IMR-90 (cell line): Measurements from ENCODE around the gene ZDHHC14. TPM values are rescaled to one million over a fixed set of nuclear protein-coding genes. Genes with fewer than 3 reads are reported as not detected.

ENCODE experiments used
- ATAC-seq: fragments of 200-7000 bp; cut with Tn5 transposase; 2 replicates; pipeline ENCODE4 v1.9.1; 2020; ENCODE audit warnings: low read depth, mild to moderate bottlenecking, moderate library complexity
- BruUV-seq: library from RNA; stranded (reverse); fragments of 400-500 nt; replicated peaks from 2 replicates; lab custom pipeline; 2021; lab: Mats Ljungman, UMichigan
- CTCF ChIA-PET: fragments of 300-600 bp; formaldehyde crosslinking; extraction: SDS; loops from one replicate; lab custom pipeline; 2021; ENCODE audit warnings: antibody characterized with exemption; lab: Yijun Ruan, JAX
- POLR2A ChIA-PET: fragments of 300-600 bp; sonication (Branson Sonifier 250); formaldehyde crosslinking; loops from one replicate; lab custom pipeline; 2022; ENCODE audit warnings: antibody characterized with exemption; ENCODE audit not compliant: unreplicated experiment; lab: Charles Lee
- DNase-seq: peaks from one replicate; pipeline ENCODE4 v3.0.0; 2013
- H2AFZ ChIP-seq: replicated peaks from 2 replicates; pipeline ENCODE3; 2013; ENCODE audit warnings: low read length, mild to moderate bottlenecking; ENCODE audit not compliant: poor library complexity
- H2AK5ac ChIP-seq: 2 replicates; pipeline ENCODE4 v1.6.1; 2013; ENCODE audit warnings: low read depth, low read length, inconsistent platforms
- H2AK9ac ChIP-seq: replicated peaks from 2 replicates; pipeline ENCODE3; 2013; ENCODE audit warnings: mild to moderate bottlenecking, low read depth, low read length, moderate library complexity; ENCODE audit not compliant: poor library complexity
- H2BK120ac ChIP-seq: 2 replicates; pipeline ENCODE4 v1.6.1; 2013; ENCODE audit warnings: low read depth, low read length, inconsistent platforms
- H2BK15ac ChIP-seq: 3 replicates; pipeline ENCODE4 v1.6.1; 2013; ENCODE audit warnings: low read depth, low read length, inconsistent platforms
- H2BK20ac ChIP-seq: 2 replicates; pipeline ENCODE4 v1.6.1; 2013; ENCODE audit warnings: low read depth, mild to moderate bottlenecking, inconsistent platforms, low read length, moderate library complexity
- H2BK5ac ChIP-seq: 2 replicates; pipeline ENCODE4 v1.6.1; 2013; ENCODE audit warnings: mild to moderate bottlenecking, low read depth, low read length, inconsistent platforms; ENCODE audit not compliant: poor library complexity, severe bottlenecking
- H3K14ac ChIP-seq: replicated peaks from 2 replicates; pipeline ENCODE4 v1.6.1; 2013; ENCODE audit warnings: low read depth, low read length, inconsistent platforms
- H3K18ac ChIP-seq: 2 replicates; pipeline ENCODE4 v1.6.1; 2013; ENCODE audit warnings: low read depth, low read length, control low read depth
- H3K23ac ChIP-seq: 2 replicates; pipeline ENCODE4 v1.6.1; 2013; ENCODE audit warnings: low read depth, low read length, inconsistent platforms
- H3K27ac ChIP-seq: 2 replicates; pipeline ENCODE4 v1.5.1; 2013; ENCODE audit warnings: mild to moderate bottlenecking, control low read depth, low read length; ENCODE audit not compliant: insufficient read depth
- H3K27me3 ChIP-seq: 2 replicates; pipeline ENCODE4 v1.6.1; 2013; ENCODE audit warnings: low read length; ENCODE audit not compliant: control insufficient read depth, insufficient read depth
- H3K36me3 ChIP-seq: 2 replicates; pipeline ENCODE4 v1.6.1; 2013; ENCODE audit warnings: low read length, mixed read lengths; ENCODE audit not compliant: control insufficient read depth, insufficient read depth
- H3K4ac ChIP-seq: 2 replicates; pipeline ENCODE4 v1.6.1; 2013; ENCODE audit warnings: low read depth, low read length, inconsistent platforms
- H3K4me1 ChIP-seq: 2 replicates; pipeline ENCODE4 v1.6.1; 2013; ENCODE audit warnings: low read length, mixed read lengths; ENCODE audit not compliant: control insufficient read depth, insufficient read depth
- H3K4me2 ChIP-seq: 2 replicates; pipeline ENCODE4 v1.6.1; 2013; ENCODE audit warnings: low read depth, mild to moderate bottlenecking, control low read depth, low read length, moderate library complexity
- H3K4me3 ChIP-seq: 2 replicates; pipeline ENCODE4 v1.5.1; 2013; ENCODE audit warnings: low read depth, mild to moderate bottlenecking, control low read depth, low read length, moderate library complexity; ENCODE audit not compliant: insufficient read depth
- H3K56ac ChIP-seq: 2 replicates; pipeline ENCODE4 v1.6.1; 2013; ENCODE audit warnings: low read length, inconsistent platforms; ENCODE audit not compliant: insufficient read depth; ENCODE audit errors: extremely low read depth
- H3K79me1 ChIP-seq, 2 experiments: 2 replicates each; pipeline ENCODE4 v1.6.1; 2013; ENCODE audit warnings: low read length in 2 of 2, inconsistent platforms in 1 of 2, low read depth in 1 of 2
- H3K9ac ChIP-seq: 2 replicates; pipeline ENCODE4 v1.6.1; 2013; ENCODE audit warnings: low read depth, low read length, control low read depth
- H3K9me1 ChIP-seq: 2 replicates; pipeline ENCODE4 v1.6.1; 2013; ENCODE audit warnings: low read length, inconsistent platforms; ENCODE audit not compliant: insufficient read depth
- H3K9me3 ChIP-seq: 2 replicates; pipeline ENCODE4 v1.6.1; 2013; ENCODE audit warnings: low read length; ENCODE audit not compliant: control insufficient read depth, insufficient read depth
- H4K20me1 ChIP-seq: 2 replicates; pipeline ENCODE4 v1.6.1; 2013; ENCODE audit warnings: low read length, inconsistent platforms; ENCODE audit not compliant: insufficient read depth
- H4K5ac ChIP-seq: 2 replicates; pipeline ENCODE4 v1.6.1; 2013; ENCODE audit warnings: mild to moderate bottlenecking, low read depth, low read length, control low read depth
- H4K8ac ChIP-seq, 2 experiments: 2 replicates each; pipeline ENCODE4 v1.6.1; 2013; ENCODE audit warnings: low read depth in 2 of 2, low read length in 2 of 2, control low read depth in 1 of 2, inconsistent platforms in 1 of 2
- H4K91ac ChIP-seq: 2 replicates; pipeline ENCODE4 v1.6.1; 2013; ENCODE audit warnings: low read depth, low read length, inconsistent platforms; ENCODE audit not compliant: insufficient read depth
- CEBPB ChIP-seq: IDR thresholded peaks from 2 replicates; pipeline ENCODE4 v1.6.1; 2012; ENCODE audit warnings: low read depth, low read length, improper control_type of control experiment
- MAFK ChIP-seq: IDR thresholded peaks from 2 replicates; pipeline ENCODE4 v1.6.1; 2012; ENCODE audit warnings: low read depth, low read length, improper control_type of control experiment
- RCOR1 ChIP-seq: IDR thresholded peaks from 2 replicates; pipeline ENCODE4 v1.6.1; 2012; ENCODE audit warnings: mild to moderate bottlenecking, low read length, improper control_type of control experiment; ENCODE audit not compliant: insufficient replicate concordance
- RFX5 ChIP-seq: IDR thresholded peaks from 2 replicates; pipeline ENCODE4 v1.8.0; 2012; ENCODE audit warnings: low read depth, mild to moderate bottlenecking, low read length, moderate library complexity
- SMC3 ChIP-seq: fragments of 150-350 bp; IDR thresholded peaks from 2 replicates; pipeline ENCODE4 v1.6.1; 2016; ENCODE audit warnings: low read depth, mild to moderate bottlenecking, antibody characterized with exemption, low read length, moderate library complexity
- WGBS, 2 experiments: methylation state at CpG; one replicate each; pipeline versions ENCODE4 v1.1.5 to v1.1.7; 2013; ENCODE audit warnings: missing lambda C conversion rate in 2 of 2; ENCODE audit not compliant: insufficient read length in 1 of 2; ENCODE audit errors: extremely low coverage in 2 of 2; 5-methylcytosine and 5-hydroxymethylcytosine counted together
- dilution Hi-C: fragments of 300-500 bp; cut with HindIII; formaldehyde crosslinking; loops from one replicate; pipeline ENCODE4 v1.14.3; 2018; ENCODE audit warnings: low sequenced_read_pairs; ENCODE audit not compliant: unreplicated experiment
- in situ Hi-C: fragments of 300-500 bp; cut with MboI; formaldehyde crosslinking; loops from 3 replicates; pipeline ENCODE4 v1.14.3; 2019; ENCODE audit warnings: low sequenced_read_pairs, inconsistent platforms, mixed read lengths
- intact Hi-C: fragments of 100-400 bp; cut with micrococcal nuclease; formaldehyde crosslinking; loops from 2 replicates; pipeline ENCODE4 v1.10.0; 2022
- polyA plus RNA-seq, 3 experiments: library from polyadenylated mRNA; depleted of rRNA; stranded (reverse); fragments of >200 nt; gene quantifications; 2 replicates each; pipeline ENCODE4 v1.2.3, GENCODE V29; 2012; ENCODE audit warnings: low replicate concordance in 1 of 3
- total RNA-seq: library from RNA; depleted of rRNA; stranded (reverse); fragments of >200 nt; gene quantifications from 2 replicates; pipeline ENCODE4 v1.2.3, GENCODE V29; 2012

The ZDHHC14 gene
- total and polyA plus RNA-seq, 2 of the 4 experiments (the other 2 are of a cell fraction) = 0.90 to 2.0 TPM

DNA sequence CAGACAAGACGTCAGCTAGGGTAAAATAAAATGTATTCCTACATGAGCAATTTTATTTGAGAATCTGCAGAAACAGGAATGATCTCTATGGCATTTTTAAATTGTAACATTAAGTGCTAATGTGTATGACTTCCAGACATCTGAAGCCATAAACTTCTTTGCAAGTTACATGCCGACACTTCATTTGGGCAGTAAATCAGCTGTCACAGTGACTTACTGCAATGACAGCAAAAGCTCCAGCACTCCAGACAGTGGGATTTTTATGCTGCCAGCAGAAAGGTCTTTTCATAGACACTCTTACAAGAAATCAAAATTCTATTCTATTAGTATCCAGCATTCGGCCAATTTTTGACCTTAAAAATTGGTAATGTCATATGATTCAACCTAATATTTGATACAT lies 285.7 kb downstream of the ZDHHC14 start:
- H3K18ac ChIP-seq = no peak overlapping the region
- no peak overlapping the region for H2BK120ac ChIP-seq
- no peak overlapping the region for H3K14ac ChIP-seq
- H3K4me3 ChIP-seq = no peak overlapping the region
- H3K27me3 ChIP-seq = no peaks in the 10 kb centered on the region
- H4K8ac ChIP-seq = no peak overlapping the region
- ATAC-seq (no peak), DNase-seq (no peak)
- no peak overlapping the region for H3K9ac ChIP-seq
- BruUV-seq = no TSS peak
- no peak overlapping the region for H2BK5ac ChIP-seq
- H3K27ac ChIP-seq = no peak overlapping the region
- no peaks in the 10 kb centered on the region for H4K20me1 ChIP-seq
- in situ Hi-C loops = loop anchor here (5.0 kb wide), 1 partner anchor 354 kb away; no protein-coding TSS in a partner anchor
- H3K56ac ChIP-seq = no peak overlapping the region
- no peak overlapping the region for H3K23ac ChIP-seq
- H3K9me3 ChIP-seq = no peaks in the 10 kb centered on the region
- POLR2A ChIA-PET = no interaction called here
- H2AK9ac ChIP-seq = no peak overlapping the region
- WGBS, 2 experiments = no CpG with 5 or more reads among the region's 3 CpGs
- no peak overlapping the region for H3K4ac ChIP-seq
- TF ChIP-seq CEBPB (no peak), SMC3 (no peak), MAFK (no peak), RCOR1 (no peak), RFX5 (no peak)
- H3K79me1 ChIP-seq = no peaks in the 10 kb centered on the region
- no peak overlapping the region for H2BK15ac ChIP-seq
- no peak overlapping the region for H3K4me2 ChIP-seq
- no peaks in the 10 kb centered on the region for H3K36me3 ChIP-seq
- H2BK20ac ChIP-seq = no peak overlapping the region
- H3K9me1 ChIP-seq = no peaks in the 10 kb centered on the region; the same call in 1 of the 2 replicates
- no peak overlapping the region for H4K91ac ChIP-seq
- H2AK5ac ChIP-seq = no peak overlapping the region
- dilution Hi-C loops = no loop called here
- no peak overlapping the region for H4K5ac ChIP-seq
- peaks cover 10% of the 10 kb centered on the region; the same call in 1 of the 2 replicates for H3K4me1 ChIP-seq
- CTCF ChIA-PET = interaction anchor here (0.7 to 2.2 kb wide), 6 partner anchors 21 to 352 kb away, joined by 3 to 15 read pairs (median 4); no protein-coding TSS in a partner anchor
- no peak overlapping the region for H2AFZ ChIP-seq
- intact Hi-C loops = loop anchor here (1.0 to 10.0 kb wide), 4 partner anchors 88 to 352 kb away; no protein-coding TSS in a partner anchor
